Astrocyte (in vitro differentiated cells and primary cell): ENCODE measurements around the gene NFIA. TPM values are rescaled to one million over a fixed set of nuclear protein-coding genes. Genes with fewer than 3 reads are reported as not detected.

Source experiments
- DNase-seq: peaks from one replicate; pipeline ENCODE4 v3.0.0-alpha.2; 2010; ENCODE audit warnings: low read depth
- FAIRE-seq: peaks from 2 replicates; lab custom pipeline; 2011; peaks lifted over from hg19 to GRCh38; lab: Jason Lieb, UNC
- H2AFZ ChIP-seq: 2 replicates; pipeline ENCODE4 v1.6.0; 2012; ENCODE audit warnings: low read depth, low read length, inconsistent platforms
- H3K27ac ChIP-seq: 2 replicates; pipeline ENCODE4 v1.5.1; 2011; ENCODE audit warnings: low read depth, low read length, inconsistent platforms
- H3K27me3 ChIP-seq: 2 replicates; pipeline ENCODE4 v1.6.0; 2011; ENCODE audit warnings: low read length, inconsistent platforms; ENCODE audit not compliant: insufficient read depth
- H3K36me3 ChIP-seq: 2 replicates; pipeline ENCODE4 v1.5.1; 2011; ENCODE audit warnings: low read length, inconsistent platforms; ENCODE audit not compliant: insufficient read depth
- H3K4me1 ChIP-seq: 2 replicates; pipeline ENCODE4 v1.5.1; 2011; ENCODE audit warnings: low read length, inconsistent platforms; ENCODE audit not compliant: insufficient read depth
- H3K4me2 ChIP-seq: 2 replicates; pipeline ENCODE4 v1.6.0; 2012; ENCODE audit warnings: low read length, inconsistent platforms
- H3K4me3 ChIP-seq: 2 replicates; pipeline ENCODE4 v1.5.1; 2011; ENCODE audit warnings: low read depth, mild to moderate bottlenecking, low read length, inconsistent platforms; ENCODE audit not compliant: insufficient read depth
- H3K79me2 ChIP-seq: 2 replicates; pipeline ENCODE4 v1.6.0; 2012; ENCODE audit warnings: mild to moderate bottlenecking, low read length, inconsistent platforms; ENCODE audit not compliant: insufficient read depth
- H3K9ac ChIP-seq: 2 replicates; pipeline ENCODE4 v1.6.0; 2012; ENCODE audit warnings: mild to moderate bottlenecking, low read length, inconsistent platforms
- H3K9me3 ChIP-seq: 2 replicates; pipeline ENCODE4 v1.5.1; 2012; ENCODE audit warnings: low read depth, mild to moderate bottlenecking, low read length, inconsistent platforms; ENCODE audit not compliant: insufficient read depth
- H4K20me1 ChIP-seq: 2 replicates; pipeline ENCODE4 v1.6.0; 2012; ENCODE audit warnings: low read length, inconsistent platforms; ENCODE audit not compliant: insufficient read depth
- H3K27ac Mint-ChIP-seq: one replicate; pipeline ENCODE4 v1.8.0; 2021; ENCODE audit warnings: mild to moderate bottlenecking, mixed read lengths; ENCODE audit not compliant: unreplicated experiment
- H3K27me3 Mint-ChIP-seq: one replicate; pipeline ENCODE4 v1.8.0; 2021; ENCODE audit warnings: low read depth, mixed read lengths; ENCODE audit not compliant: unreplicated experiment
- H3K36me3 Mint-ChIP-seq: one replicate; pipeline ENCODE4 v1.8.0; 2021; ENCODE audit warnings: low read depth, mixed read lengths; ENCODE audit not compliant: unreplicated experiment
- H3K4me1 Mint-ChIP-seq: one replicate; pipeline ENCODE4 v1.8.0; 2021; ENCODE audit warnings: low read depth, mixed read lengths; ENCODE audit not compliant: unreplicated experiment
- H3K4me3 Mint-ChIP-seq: one replicate; pipeline ENCODE4 v1.8.0; 2021; ENCODE audit warnings: mild to moderate bottlenecking, moderate library complexity, mixed read lengths; ENCODE audit not compliant: unreplicated experiment
- H3K9me3 Mint-ChIP-seq: one replicate; pipeline ENCODE4 v1.8.0; 2021; ENCODE audit warnings: mild to moderate bottlenecking, mixed read lengths; ENCODE audit not compliant: unreplicated experiment
- EZH2 ChIP-seq: IDR thresholded peaks from 2 replicates; pipeline ENCODE4 v1.6.1; 2012; ENCODE audit warnings: mild to moderate bottlenecking, low read length, inconsistent platforms; ENCODE audit not compliant: insufficient read depth
- total RNA-seq: library from RNA; stranded (reverse); gene quantifications from 2 replicates; pipeline ENCODE4 v1.2.1, GENCODE V29; 2021
- TF ChIP-seq, protein P1 (sequence below): IDR thresholded peaks from 2 replicates; pipeline ENCODE4 v1.5.1; 2011; ENCODE audit warnings: low read depth, mild to moderate bottlenecking, inconsistent platforms, low read length, moderate library complexity; ENCODE audit not compliant: insufficient read depth

NFIA gene
- total RNA-seq, 1 donor from 2014 or later = 4.6 TPM

DNA sequence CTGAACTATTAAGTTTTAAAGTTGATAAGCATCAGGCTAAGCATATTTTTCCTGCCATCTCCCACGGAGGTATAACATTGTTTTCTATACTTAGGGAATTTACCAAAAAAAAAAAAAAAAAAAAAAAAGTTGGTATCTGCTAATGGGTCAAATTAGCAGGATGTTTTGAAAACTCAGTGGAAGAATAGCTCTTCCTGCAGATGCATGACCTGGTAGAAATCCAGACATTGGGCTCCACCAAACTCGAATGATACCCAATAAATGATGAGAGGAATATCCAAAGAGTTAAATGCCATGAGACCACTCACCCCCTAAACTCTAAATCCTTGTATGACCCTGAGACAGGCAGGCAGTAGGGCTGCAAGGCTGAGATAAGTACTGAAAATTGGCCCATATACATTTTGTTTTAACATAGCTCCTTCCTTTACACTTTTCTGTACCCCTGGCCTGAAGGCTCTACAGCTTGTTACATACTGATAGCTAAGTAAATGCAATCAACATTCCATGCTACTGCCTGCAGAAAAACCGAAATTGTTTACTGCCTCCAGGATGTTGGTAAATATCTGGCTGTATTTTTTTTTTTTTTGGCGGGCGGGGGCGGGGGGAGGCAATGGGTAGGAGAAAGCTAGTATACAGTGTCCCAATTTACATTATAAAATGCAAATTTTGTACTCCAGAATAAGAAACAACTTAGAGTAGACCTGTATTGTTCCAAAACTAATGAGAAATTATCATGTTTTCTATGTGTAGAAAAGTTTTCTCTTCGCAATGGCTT lies 57.6 kb downstream of the NFIA start:
- Histone ChIP-seq H3K36me3 (no peaks in the 10 kb centered on the region), H2AFZ (no peak overlapping the region), H3K27ac (no peak overlapping the region), H3K27me3 (no peaks in the 10 kb centered on the region), H3K4me1 (peaks cover 7% of the 10 kb centered on the region), H3K4me2 (no peak overlapping the region), H3K9ac (no peak overlapping the region), H4K20me1 (no peaks in the 10 kb centered on the region), H3K9me3 (no peaks in the 10 kb centered on the region), H3K4me3 (no peak overlapping the region), H3K79me2 (no peaks in the 10 kb centered on the region)
- Mint-ChIP-seq H3K4me1 (peaks cover 9% of the 10 kb centered on the region), H3K27me3 (peaks cover 10% of the 10 kb centered on the region), H3K9me3 (no peaks in the 10 kb centered on the region), H3K27ac (no peak overlapping the region), H3K36me3 (no peaks in the 10 kb centered on the region), H3K4me3 (no peak overlapping the region)
- no peak for FAIRE-seq
- no peak for TF ChIP-seq EZH2
- TF ChIP-seq, protein P1, sequence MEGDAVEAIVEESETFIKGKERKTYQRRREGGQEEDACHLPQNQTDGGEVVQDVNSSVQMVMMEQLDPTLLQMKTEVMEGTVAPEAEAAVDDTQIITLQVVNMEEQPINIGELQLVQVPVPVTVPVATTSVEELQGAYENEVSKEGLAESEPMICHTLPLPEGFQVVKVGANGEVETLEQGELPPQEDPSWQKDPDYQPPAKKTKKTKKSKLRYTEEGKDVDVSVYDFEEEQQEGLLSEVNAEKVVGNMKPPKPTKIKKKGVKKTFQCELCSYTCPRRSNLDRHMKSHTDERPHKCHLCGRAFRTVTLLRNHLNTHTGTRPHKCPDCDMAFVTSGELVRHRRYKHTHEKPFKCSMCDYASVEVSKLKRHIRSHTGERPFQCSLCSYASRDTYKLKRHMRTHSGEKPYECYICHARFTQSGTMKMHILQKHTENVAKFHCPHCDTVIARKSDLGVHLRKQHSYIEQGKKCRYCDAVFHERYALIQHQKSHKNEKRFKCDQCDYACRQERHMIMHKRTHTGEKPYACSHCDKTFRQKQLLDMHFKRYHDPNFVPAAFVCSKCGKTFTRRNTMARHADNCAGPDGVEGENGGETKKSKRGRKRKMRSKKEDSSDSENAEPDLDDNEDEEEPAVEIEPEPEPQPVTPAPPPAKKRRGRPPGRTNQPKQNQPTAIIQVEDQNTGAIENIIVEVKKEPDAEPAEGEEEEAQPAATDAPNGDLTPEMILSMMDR = no peak
- DNase-seq = no peak

GRCh38 chr1:61140778-61141177 lies 58.4 kb downstream of the NFIA start:
- no peak for FAIRE-seq
- peaks cover 9% of the 10 kb centered on the region for H3K4me1 Mint-ChIP-seq
- no peaks in the 10 kb centered on the region for H3K9me3 ChIP-seq
- TF ChIP-seq, protein P1 = no peak
- no peak for TF ChIP-seq EZH2
- no peak overlapping the region for H3K27ac ChIP-seq
- H3K9me3 Mint-ChIP-seq = no peaks in the 10 kb centered on the region
- no peaks in the 10 kb centered on the region for H4K20me1 ChIP-seq
- peaks cover 9% of the 10 kb centered on the region for H3K27me3 Mint-ChIP-seq
- no peak overlapping the region for H2AFZ ChIP-seq
- no peaks in the 10 kb centered on the region for H3K27me3 ChIP-seq
- no peaks in the 10 kb centered on the region for H3K79me2 ChIP-seq
- H3K4me2 ChIP-seq = no peak overlapping the region
- H3K9ac ChIP-seq = no peak overlapping the region
- DNase-seq = no peak
- no peaks in the 10 kb centered on the region for H3K36me3 ChIP-seq
- no peak overlapping the region for H3K4me3 ChIP-seq
- H3K4me3 Mint-ChIP-seq = no peak overlapping the region
- H3K36me3 Mint-ChIP-seq = no peaks in the 10 kb centered on the region
- H3K27ac Mint-ChIP-seq = no peak overlapping the region
- peaks cover 7% of the 10 kb centered on the region for H3K4me1 ChIP-seq
